ENCODE measurements around the gene ATP11C. TPM values are rescaled to one million over a fixed set of nuclear protein-coding genes. Genes with fewer than 3 reads are reported as not detected.

ATP11C gene
- total RNA-seq, 4 donors from 2014 or later, result 6.4 to 26.0 (median 15.4) TPM

GRCh38 chrX:139803224-139803623 is 129.6 kb downstream of the ATP11C start:
- in situ Hi-C loops (cut with MboI; ENCODE audit: low pct_ligation_motif_present in 1 of 4, low pct_unique_long_range_greater_than_20kb in 1 of 4, low sequenced_read_pairs in 3 of 4), result no loop called here
- 36 to 67% methylated on average over 1 to 2 of the region's 2 CpGs for WGBS, 2 donors (ENCODE audit: low coverage in 1 of 2)
- no peak for TF ChIP-seq POLR2A (IDR thresholded peaks at IDR 0.05)
- TF ChIP-seq EP300 (IDR thresholded peaks at IDR 0.05; ENCODE audit: low read depth), result no peak
- TF ChIP-seq POLR2AphosphoS5 (IDR thresholded peaks at IDR 0.05), result no peak
- TF ChIP-seq, protein P1, sequence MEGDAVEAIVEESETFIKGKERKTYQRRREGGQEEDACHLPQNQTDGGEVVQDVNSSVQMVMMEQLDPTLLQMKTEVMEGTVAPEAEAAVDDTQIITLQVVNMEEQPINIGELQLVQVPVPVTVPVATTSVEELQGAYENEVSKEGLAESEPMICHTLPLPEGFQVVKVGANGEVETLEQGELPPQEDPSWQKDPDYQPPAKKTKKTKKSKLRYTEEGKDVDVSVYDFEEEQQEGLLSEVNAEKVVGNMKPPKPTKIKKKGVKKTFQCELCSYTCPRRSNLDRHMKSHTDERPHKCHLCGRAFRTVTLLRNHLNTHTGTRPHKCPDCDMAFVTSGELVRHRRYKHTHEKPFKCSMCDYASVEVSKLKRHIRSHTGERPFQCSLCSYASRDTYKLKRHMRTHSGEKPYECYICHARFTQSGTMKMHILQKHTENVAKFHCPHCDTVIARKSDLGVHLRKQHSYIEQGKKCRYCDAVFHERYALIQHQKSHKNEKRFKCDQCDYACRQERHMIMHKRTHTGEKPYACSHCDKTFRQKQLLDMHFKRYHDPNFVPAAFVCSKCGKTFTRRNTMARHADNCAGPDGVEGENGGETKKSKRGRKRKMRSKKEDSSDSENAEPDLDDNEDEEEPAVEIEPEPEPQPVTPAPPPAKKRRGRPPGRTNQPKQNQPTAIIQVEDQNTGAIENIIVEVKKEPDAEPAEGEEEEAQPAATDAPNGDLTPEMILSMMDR (IDR thresholded peaks at IDR 0.05), result no peak

DNA sequence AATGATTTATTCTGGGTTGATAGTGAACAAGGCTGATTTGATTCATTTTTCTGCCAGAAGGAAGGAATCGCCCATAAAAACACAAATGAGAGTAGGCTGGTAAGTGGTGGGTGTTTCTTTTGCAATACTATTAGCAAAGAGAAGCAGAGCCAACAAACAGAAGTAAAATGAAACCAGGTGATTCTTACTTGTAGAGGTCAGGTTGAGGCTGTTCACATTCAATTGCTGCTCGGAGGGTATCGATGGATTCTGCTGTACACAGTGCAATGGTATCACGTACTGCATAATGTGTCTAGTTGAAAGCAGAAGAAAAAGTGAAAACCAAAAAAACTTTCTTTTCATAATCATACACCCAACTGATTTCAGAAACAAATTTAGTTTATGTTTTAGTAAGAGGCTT is 130.8 kb downstream of the ATP11C start:
- Histone ChIP-seq H3K36me3 (no peaks in the 10 kb centered on the region), H3K27me3 (no peaks in the 10 kb centered on the region), H3K4me3 (no peak overlapping the region), H3K27ac (no peak overlapping the region), H3K9me3 (no peaks in the 10 kb centered on the region), H3K4me1 (no peaks in the 10 kb centered on the region)
- WGBS, 2 donors (ENCODE audit: low coverage in 1 of 2), result 93 to 100% methylated on average over 3 to 4 of the region's 4 CpGs
- intact Hi-C loops (cut with DNase I; ENCODE audit: low total_unique reads), result no loop called here
- in situ Hi-C loops (cut with MboI; ENCODE audit: low pct_ligation_motif_present in 1 of 4, low pct_unique_long_range_greater_than_20kb in 1 of 4, low sequenced_read_pairs in 3 of 4), result no loop called here
- TF ChIP-seq EP300 (IDR thresholded peaks at IDR 0.05; ENCODE audit: low read depth) (no peak), POLR2A (IDR thresholded peaks at IDR 0.05) (no peak), POLR2AphosphoS5 (IDR thresholded peaks at IDR 0.05) (no peak)
- TF ChIP-seq, protein P1 (IDR thresholded peaks at IDR 0.05), result no peak
- DNase-seq, result no peak

More at GRCh38 chrX:139803224-139803623, 129.6 kb downstream of the ATP11C start:
- no peaks in the 10 kb centered on the region for H3K4me1 ChIP-seq
- no peak for DNase-seq
- intact Hi-C loops (cut with DNase I; ENCODE audit: low total_unique reads), result no loop called here
- no peak overlapping the region for H3K4me3 ChIP-seq
- no peaks in the 10 kb centered on the region for H3K9me3 ChIP-seq
- no peaks in the 10 kb centered on the region for H3K36me3 ChIP-seq
- no peaks in the 10 kb centered on the region for H3K27me3 ChIP-seq
- H3K27ac ChIP-seq, result no peak overlapping the region

DNA sequence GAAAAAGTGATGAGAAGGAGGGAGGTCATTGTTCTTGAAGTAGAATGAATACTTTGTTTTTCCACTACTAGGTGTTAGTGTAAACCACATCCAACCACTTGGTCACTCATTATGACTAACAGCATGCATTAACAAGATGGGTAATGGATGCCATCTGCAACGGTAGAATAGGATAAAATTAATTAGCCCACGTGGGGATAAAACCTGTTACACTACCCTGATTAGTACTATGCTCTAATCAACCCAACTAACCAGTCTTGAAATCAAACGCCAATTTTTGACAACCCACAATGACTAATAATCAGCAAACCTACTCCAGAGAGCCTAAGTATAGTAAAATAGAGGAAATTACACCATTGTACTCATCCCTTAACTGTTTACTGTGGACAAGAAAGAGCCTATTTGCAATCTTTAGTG is 131.4 kb downstream of the ATP11C start:
- H3K4me3 ChIP-seq, result no peak overlapping the region
- in situ Hi-C loops (cut with MboI; ENCODE audit: low pct_ligation_motif_present in 1 of 4, low pct_unique_long_range_greater_than_20kb in 1 of 4, low sequenced_read_pairs in 3 of 4) (no loop called here), intact Hi-C loops (cut with DNase I; ENCODE audit: low total_unique reads) (no loop called here)
- 48% methylated on average over 3 of the region's 3 CpGs; no CpG with 5 or more reads in 1 of the 2 donors for WGBS, 2 donors (ENCODE audit: low coverage in 1 of 2)
- H3K4me1 ChIP-seq, result no peaks in the 10 kb centered on the region
- no peak overlapping the region for H3K27ac ChIP-seq
- no peak for TF ChIP-seq EP300 (IDR thresholded peaks at IDR 0.05; ENCODE audit: low read depth)
- no peak for TF ChIP-seq POLR2A (IDR thresholded peaks at IDR 0.05)
- TF ChIP-seq, protein P1 (IDR thresholded peaks at IDR 0.05), result no peak
- TF ChIP-seq POLR2AphosphoS5 (IDR thresholded peaks at IDR 0.05), result no peak
- H3K9me3 ChIP-seq, result no peaks in the 10 kb centered on the region
- no peaks in the 10 kb centered on the region for H3K36me3 ChIP-seq
- H3K27me3 ChIP-seq, result no peaks in the 10 kb centered on the region
- DNase-seq, result no peak

GRCh38 chrX:139798701-139799100 is 134.2 kb downstream of the ATP11C start:
- no peak for TF ChIP-seq POLR2A (IDR thresholded peaks at IDR 0.05)
- no peak for TF ChIP-seq POLR2AphosphoS5 (IDR thresholded peaks at IDR 0.05)
- no peak for TF ChIP-seq EP300 (IDR thresholded peaks at IDR 0.05; ENCODE audit: low read depth)
- TF ChIP-seq, protein P1 (IDR thresholded peaks at IDR 0.05), result no peak
- Histone ChIP-seq H3K36me3 (no peaks in the 10 kb centered on the region), H3K4me1 (no peaks in the 10 kb centered on the region), H3K4me3 (no peak overlapping the region), H3K27me3 (no peaks in the 10 kb centered on the region), H3K9me3 (no peaks in the 10 kb centered on the region), H3K27ac (no peak overlapping the region)
- intact Hi-C loops (cut with DNase I; ENCODE audit: low total_unique reads) (no loop called here), in situ Hi-C loops (cut with MboI; ENCODE audit: low pct_ligation_motif_present in 1 of 4, low pct_unique_long_range_greater_than_20kb in 1 of 4, low sequenced_read_pairs in 3 of 4) (no loop called here)
- no peak for DNase-seq
- WGBS, 2 donors (ENCODE audit: low coverage in 1 of 2), result 80 to 88% methylated on average over 1 to 4 of the region's 4 CpGs

All from transverse colon (tissue), 4 donors.